HEK293T (cell line): Measurements from ENCODE around the gene OR51B4.
"Not testable (repeated sequence)": the region's sequence is repeated elsewhere in the genome, so short reads cannot be mapped to it uniquely, and the experiment has no call there.

Source experiments
- CTCF ChIA-PET: fragments of 350-600 bp; formaldehyde crosslinking; extraction: SDS; loops from one replicate; lab custom pipeline; 2021; ENCODE audit warnings: antibody characterized with exemption, inconsistent platforms; lab: Yijun Ruan, JAX
- POLR2A ChIA-PET: fragments of 350-600 bp; formaldehyde crosslinking; extraction: SDS; loops from one replicate; lab custom pipeline; 2020; ENCODE audit warnings: antibody characterized with exemption, inconsistent platforms; lab: Yijun Ruan, JAX
- DNase-seq: peaks from one replicate; pipeline ENCODE4 v3.0.0; 2012; ENCODE audit warnings: mixed read lengths; ENCODE audit errors: extremely low spot score
- ARNT ChIP-seq: fragments of 450-650 bp; IDR thresholded peaks from 2 replicates; pipeline ENCODE4 v1.6.1; 2017; ENCODE audit warnings: mild to moderate bottlenecking
- BHLHE40 ChIP-seq: fragments of 450-650 bp; IDR thresholded peaks from 2 replicates; pipeline ENCODE4 v1.6.1; 2016; ENCODE audit warnings: mild to moderate bottlenecking, moderate library complexity, borderline replicate concordance
- CTBP1 ChIP-seq: fragments of 450-650 bp; IDR thresholded peaks from 2 replicates; pipeline ENCODE4 v1.6.1; 2016; ENCODE audit warnings: borderline replicate concordance
- ELF4 ChIP-seq: fragments of 450-650 bp; IDR thresholded peaks from 2 replicates; pipeline ENCODE4 v1.6.1; 2017; ENCODE audit warnings: antibody characterized with exemption
- FOXA1 ChIP-seq: fragments of 450-650 bp; IDR thresholded peaks from 2 replicates; pipeline ENCODE4 v1.6.1; 2016; ENCODE audit warnings: mild to moderate bottlenecking
- FOXK2 ChIP-seq: fragments of 450-650 bp; IDR thresholded peaks from 2 replicates; pipeline ENCODE4 v1.6.1; 2016; ENCODE audit warnings: mild to moderate bottlenecking
- FOXM1 ChIP-seq: fragments of 450-650 bp; IDR thresholded peaks from 2 replicates; pipeline ENCODE4 v1.6.1; 2017; ENCODE audit warnings: mild to moderate bottlenecking, borderline replicate concordance
- HDGF ChIP-seq: fragments of 450-650 bp; IDR thresholded peaks from 2 replicates; pipeline ENCODE4 v1.6.1; 2017; ENCODE audit warnings: antibody characterized with exemption, borderline replicate concordance
- L3MBTL2 ChIP-seq: fragments of 450-650 bp; conservative IDR thresholded peaks from 2 replicates; pipeline ENCODE4 v1.6.1; 2016; ENCODE audit warnings: mild to moderate bottlenecking
- LEF1 ChIP-seq: fragments of 450-650 bp; IDR thresholded peaks from 2 replicates; pipeline ENCODE4 v1.6.1; 2017; ENCODE audit warnings: mild to moderate bottlenecking, borderline replicate concordance
- NFRKB ChIP-seq: fragments of 450-650 bp; IDR thresholded peaks from 2 replicates; pipeline ENCODE4 v1.6.1; 2016; ENCODE audit warnings: mild to moderate bottlenecking, moderate library complexity
- PKNOX1 ChIP-seq: fragments of 450-650 bp; IDR thresholded peaks from 2 replicates; pipeline ENCODE4 v1.6.1; 2016
- SP1 ChIP-seq: fragments of 450-650 bp; IDR thresholded peaks from 2 replicates; pipeline ENCODE4 v1.6.1; 2017
- SUZ12 ChIP-seq: fragments of 450-650 bp; IDR thresholded peaks from 2 replicates; pipeline ENCODE4 v1.6.1; 2016; ENCODE audit warnings: mild to moderate bottlenecking
- TARDBP ChIP-seq: fragments of 450-650 bp; IDR thresholded peaks from 2 replicates; pipeline ENCODE4 v1.6.1; 2016
- ZNF384 ChIP-seq: fragments of 450-650 bp; IDR thresholded peaks from 2 replicates; pipeline ENCODE4 v1.6.1; 2016

The OR51B4 gene

GRCh38 chr11:5257296-5257695 is 44.5 kb downstream of the OR51B4 start:
- no peak for TF ChIP-seq FOXM1
- TF ChIP-seq LEF1 = no peak
- TF ChIP-seq FOXA1 = no peak
- no peak for TF ChIP-seq L3MBTL2
- no peak for TF ChIP-seq FOXK2
- no peak for TF ChIP-seq TARDBP
- no peak for TF ChIP-seq ARNT
- TF ChIP-seq NFRKB = no peak
- TF ChIP-seq CTBP1 = no peak
- no peak for TF ChIP-seq HDGF
- TF ChIP-seq PKNOX1 = no peak
- CTCF ChIA-PET = no interaction called here
- POLR2A ChIA-PET = no interaction called here
- DNase-seq = no peak

- POLR2A ChIA-PET, CTCF ChIA-PET, DNase-seq: not testable (repeated sequence)
Observed at GRCh38 chr11:5254646-5255413, 46.9 kb downstream of the OR51B4 start, which contains the start of gene HBG2. TSS of gene HBG2 (minus strand) at chr11:5254781. CDS start at chr11:5254728, 53 bp downstream.

DNA sequence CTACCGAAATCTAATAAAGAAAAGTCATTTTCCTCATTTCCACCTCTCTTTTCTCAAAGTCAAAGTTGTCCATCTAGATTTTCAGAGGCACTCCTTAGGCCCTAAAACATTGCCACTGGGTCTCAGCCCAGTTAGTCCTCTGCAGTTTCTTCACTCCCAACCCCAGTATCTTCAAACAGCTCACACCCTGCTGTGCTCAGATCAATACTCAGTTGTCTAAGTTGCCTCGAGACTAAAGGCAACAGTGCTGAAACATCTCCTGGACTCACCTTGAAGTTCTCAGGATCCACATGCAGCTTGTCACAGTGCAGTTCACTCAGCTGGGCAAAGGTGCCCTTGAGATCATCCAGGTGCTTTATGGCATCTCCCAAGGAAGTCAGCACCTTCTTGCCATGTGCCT is 47.7 kb downstream of the OR51B4 start:
- DNase-seq, CTCF ChIA-PET, POLR2A ChIA-PET: not testable (repeated sequence)

DNA sequence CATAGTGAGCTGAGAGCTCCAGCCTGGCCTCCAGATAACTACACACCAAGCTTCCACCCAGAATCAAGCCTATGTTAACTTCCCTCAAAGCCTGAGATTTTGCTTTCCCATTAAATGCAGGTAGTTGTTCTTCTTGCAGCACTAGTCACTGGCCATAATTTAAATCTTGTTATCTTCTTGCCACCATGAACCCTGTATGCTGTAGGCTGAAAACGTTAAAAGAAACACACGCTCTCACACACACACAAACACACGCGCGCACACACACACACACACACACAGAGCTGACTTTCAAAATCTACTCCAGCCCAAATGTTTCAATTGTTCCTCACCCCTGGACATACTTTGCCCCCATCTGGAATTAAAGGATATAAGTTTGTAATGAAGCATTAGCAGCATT is 48.3 kb downstream of the OR51B4 start:
- POLR2A ChIA-PET, DNase-seq, CTCF ChIA-PET: not testable (repeated sequence)

- TF ChIP-seq FOXM1 (no peak), BHLHE40 (no peak), PKNOX1 (no peak), CTBP1 (no peak), LEF1 (no peak), HDGF (no peak), ZNF384 (no peak), TARDBP (no peak)
- CTCF ChIA-PET = no interaction called here
- POLR2A ChIA-PET = no interaction called here
- DNase-seq = no peak
Observed at GRCh38 chr11:5252919-5253265, 48.9 kb downstream of the OR51B4 start.

GRCh38 chr11:5252192-5252918 is 49.4 kb downstream of the OR51B4 start:
- ChIA-PET CTCF (no interaction called here), POLR2A (no interaction called here)
- DNase-seq = no peak
- TF ChIP-seq BHLHE40 = no peak
- TF ChIP-seq FOXM1 = no peak
- no peak for TF ChIP-seq FOXK2
- no peak for TF ChIP-seq SP1
- no peak for TF ChIP-seq HDGF
- TF ChIP-seq CTBP1 = no peak
- TF ChIP-seq LEF1 = no peak
- TF ChIP-seq ELF4 = no peak
- no peak for TF ChIP-seq SUZ12
- TF ChIP-seq ARNT = no peak
- no peak for TF ChIP-seq TARDBP
- no peak for TF ChIP-seq PKNOX1
- TF ChIP-seq NFRKB = no peak

DNA sequence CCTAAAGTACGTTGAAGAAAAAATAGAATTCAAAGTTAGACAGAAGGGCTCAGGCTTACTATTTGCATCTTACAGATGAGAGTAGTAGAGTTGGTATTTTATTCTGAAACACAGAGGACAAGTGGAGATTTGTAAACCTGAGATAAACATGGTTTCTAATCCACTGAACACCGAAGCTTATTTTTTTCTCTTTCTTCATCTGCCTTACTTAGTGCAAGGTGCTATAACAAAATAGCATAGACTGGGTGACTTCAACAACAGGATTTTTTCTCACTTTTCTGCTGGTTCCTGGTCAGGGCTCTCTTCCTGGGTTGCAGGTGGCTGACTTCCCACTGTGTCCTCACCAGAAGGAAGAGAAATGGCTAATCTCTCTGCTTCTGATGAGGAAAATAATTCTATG is 50.0 kb downstream of the OR51B4 start:
- CTCF ChIA-PET = no interaction called here
- DNase-seq = no peak
- TF ChIP-seq LEF1 (no peak), CTBP1 (no peak), FOXK2 (no peak), NFRKB (no peak)
- POLR2A ChIA-PET = no interaction called here
